Upper lobe of left lung (tissue), 4 donors: ENCODE measurements around the gene ATP6V1F.

Experiments used
- EP300 ChIP-seq, 4 donors: sonication (generic); formaldehyde crosslinking; IDR thresholded peaks; one replicate each; pipeline ENCODE4 v1.5.1; 2017; ENCODE audit warnings: antibody characterized with exemption in 4 of 4, control low read depth in 2 of 4
- POLR2A ChIP-seq, 4 donors: fragments of 450-650 bp; IDR thresholded peaks; one replicate each; pipeline ENCODE4 v1.5.1; 2016 to 2017; ENCODE audit warnings: antibody characterized with exemption in 4 of 4, mild to moderate bottlenecking in 2 of 4
- POLR2AphosphoS5 ChIP-seq, 2 donors: sonication (generic); formaldehyde crosslinking; IDR thresholded peaks; one replicate each; pipeline ENCODE4 v1.5.1; 2017; ENCODE audit warnings: antibody characterized with exemption in 2 of 2
- TF ChIP-seq, protein P1 (sequence below), 6 experiments: fragments of 450-650 bp in 4 of 6; fragments of 200-600 bp in 2 of 6; sonication (generic) in 2 of 6; IDR thresholded peaks; one replicate each; pipeline ENCODE4 v1.5.1; 2016 to 2019; ENCODE audit warnings: antibody characterized with exemption in 6 of 6

DNA sequence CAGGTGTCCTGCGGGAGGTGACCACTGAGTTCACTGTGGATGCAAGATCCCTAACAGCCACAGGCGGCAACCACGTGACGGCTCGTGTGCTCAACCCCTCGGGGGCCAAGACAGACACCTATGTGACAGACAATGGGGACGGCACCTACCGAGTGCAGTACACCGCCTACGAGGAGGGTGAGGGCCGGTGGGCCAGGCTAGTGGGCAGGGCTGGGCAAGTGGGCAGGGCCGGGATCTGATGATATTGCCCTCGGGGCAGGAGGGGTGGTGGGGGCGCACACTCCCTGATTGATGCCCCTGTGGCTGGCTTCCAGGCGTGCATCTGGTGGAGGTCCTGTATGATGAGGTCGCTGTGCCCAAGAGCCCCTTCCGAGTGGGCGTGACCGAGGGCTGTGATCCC lies 16.7 kb upstream of the ATP6V1F start:
- TF ChIP-seq, protein P1, sequence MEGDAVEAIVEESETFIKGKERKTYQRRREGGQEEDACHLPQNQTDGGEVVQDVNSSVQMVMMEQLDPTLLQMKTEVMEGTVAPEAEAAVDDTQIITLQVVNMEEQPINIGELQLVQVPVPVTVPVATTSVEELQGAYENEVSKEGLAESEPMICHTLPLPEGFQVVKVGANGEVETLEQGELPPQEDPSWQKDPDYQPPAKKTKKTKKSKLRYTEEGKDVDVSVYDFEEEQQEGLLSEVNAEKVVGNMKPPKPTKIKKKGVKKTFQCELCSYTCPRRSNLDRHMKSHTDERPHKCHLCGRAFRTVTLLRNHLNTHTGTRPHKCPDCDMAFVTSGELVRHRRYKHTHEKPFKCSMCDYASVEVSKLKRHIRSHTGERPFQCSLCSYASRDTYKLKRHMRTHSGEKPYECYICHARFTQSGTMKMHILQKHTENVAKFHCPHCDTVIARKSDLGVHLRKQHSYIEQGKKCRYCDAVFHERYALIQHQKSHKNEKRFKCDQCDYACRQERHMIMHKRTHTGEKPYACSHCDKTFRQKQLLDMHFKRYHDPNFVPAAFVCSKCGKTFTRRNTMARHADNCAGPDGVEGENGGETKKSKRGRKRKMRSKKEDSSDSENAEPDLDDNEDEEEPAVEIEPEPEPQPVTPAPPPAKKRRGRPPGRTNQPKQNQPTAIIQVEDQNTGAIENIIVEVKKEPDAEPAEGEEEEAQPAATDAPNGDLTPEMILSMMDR (IDR thresholded peaks at IDR 0.05) = no peak
- TF ChIP-seq POLR2AphosphoS5 (IDR thresholded peaks at IDR 0.05) (no peak), POLR2A (IDR thresholded peaks at IDR 0.05) (no peak), EP300 (IDR thresholded peaks at IDR 0.05) (no peak)
